Transverse colon (tissue), 4 donors: ENCODE results near the gene AGK.

Experiments
- POLR2A ChIP-seq: fragments of 450-650 bp; IDR thresholded peaks from one replicate; pipeline ENCODE4 v1.6.1; 2016; ENCODE audit warnings: antibody characterized with exemption, mild to moderate bottlenecking, moderate library complexity
- POLR2AphosphoS5 ChIP-seq, 3 donors: sonication (generic); formaldehyde crosslinking; IDR thresholded peaks; one replicate each; pipeline ENCODE4 v1.6.1; 2016; ENCODE audit warnings: antibody characterized with exemption in 3 of 3
- TF ChIP-seq, protein P1 (sequence below), 5 experiments: fragments of 200-600 bp in 3 of 5; fragments of 450-650 bp in 2 of 5; sonication (generic) in 3 of 5; IDR thresholded peaks; 1 replicate in 2 of 5; 2 replicates in 3 of 5; pipeline ENCODE4 v1.5.1; 2016 to 2017; ENCODE audit warnings: antibody characterized with exemption in 5 of 5, inconsistent platforms in 3 of 5, mild to moderate bottlenecking in 2 of 5, moderate library complexity in 1 of 5

DNA sequence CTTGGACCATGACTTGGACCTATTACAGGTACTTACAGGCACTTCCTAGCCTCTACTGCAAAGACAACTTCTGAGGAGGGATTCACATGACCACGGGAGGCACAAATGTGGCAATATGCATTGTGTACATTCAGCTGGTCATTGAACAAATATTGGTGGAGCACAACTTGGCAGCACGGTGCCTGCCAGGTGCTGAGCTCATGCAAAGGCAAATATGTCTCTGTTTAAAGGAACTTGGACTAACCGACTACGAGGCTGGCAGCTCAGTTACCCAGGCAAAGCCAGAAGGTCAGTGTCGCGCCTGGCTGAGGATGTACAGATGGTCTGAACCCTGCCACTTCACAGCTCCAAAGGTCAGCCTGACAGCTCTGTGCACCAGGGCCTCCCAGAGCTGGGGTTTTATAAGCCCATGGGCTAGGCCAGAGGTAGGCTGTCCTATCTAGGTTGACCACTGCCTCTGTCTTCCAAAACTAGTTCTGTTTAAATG, 144.6 kb downstream of the AGK start:
- TF ChIP-seq, protein P1, sequence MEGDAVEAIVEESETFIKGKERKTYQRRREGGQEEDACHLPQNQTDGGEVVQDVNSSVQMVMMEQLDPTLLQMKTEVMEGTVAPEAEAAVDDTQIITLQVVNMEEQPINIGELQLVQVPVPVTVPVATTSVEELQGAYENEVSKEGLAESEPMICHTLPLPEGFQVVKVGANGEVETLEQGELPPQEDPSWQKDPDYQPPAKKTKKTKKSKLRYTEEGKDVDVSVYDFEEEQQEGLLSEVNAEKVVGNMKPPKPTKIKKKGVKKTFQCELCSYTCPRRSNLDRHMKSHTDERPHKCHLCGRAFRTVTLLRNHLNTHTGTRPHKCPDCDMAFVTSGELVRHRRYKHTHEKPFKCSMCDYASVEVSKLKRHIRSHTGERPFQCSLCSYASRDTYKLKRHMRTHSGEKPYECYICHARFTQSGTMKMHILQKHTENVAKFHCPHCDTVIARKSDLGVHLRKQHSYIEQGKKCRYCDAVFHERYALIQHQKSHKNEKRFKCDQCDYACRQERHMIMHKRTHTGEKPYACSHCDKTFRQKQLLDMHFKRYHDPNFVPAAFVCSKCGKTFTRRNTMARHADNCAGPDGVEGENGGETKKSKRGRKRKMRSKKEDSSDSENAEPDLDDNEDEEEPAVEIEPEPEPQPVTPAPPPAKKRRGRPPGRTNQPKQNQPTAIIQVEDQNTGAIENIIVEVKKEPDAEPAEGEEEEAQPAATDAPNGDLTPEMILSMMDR (IDR thresholded peaks at IDR 0.05): no peak
- TF ChIP-seq POLR2A: no peak
- no peak for TF ChIP-seq POLR2AphosphoS5 (IDR thresholded peaks at IDR 0.05)
